CD4-positive, CD25-positive, alpha-beta regulatory T cell (primary cell): ENCODE data around the gene TSSK6. TPM values are rescaled to one million over a fixed set of nuclear protein-coding genes. Genes with fewer than 3 reads are reported as not detected.
"Not testable (repeated sequence)": the region's sequence is repeated elsewhere in the genome, so short reads cannot be mapped to it uniquely, and the experiment has no call there.

Experiments used
- ATAC-seq, 2 donors: fragments of 150-1000 bp; cut with Tn5 transposase; one replicate each; pipeline ENCODE4 v1.10.0; 2021; ENCODE audit warnings: low read depth in 2 of 2, moderate number of reproducible peaks in 2 of 2, moderate library complexity in 1 of 2
- DNase-seq, 3 donors: peaks; one replicate each; pipeline versions ENCODE4 v3.0.0 to v3.0.0-alpha.2; 2012 to 2022; ENCODE audit warnings: mixed read lengths in 1 of 3
- H3K27ac ChIP-seq: one replicate; pipeline ENCODE4 v1.7.0; 2013; ENCODE audit warnings: mild to moderate bottlenecking, low read length; ENCODE audit not compliant: insufficient read depth, poor library complexity, severe bottlenecking
- H3K27me3 ChIP-seq: one replicate; pipeline ENCODE4 v1.7.0; 2013; ENCODE audit warnings: low read length; ENCODE audit not compliant: control insufficient read depth, insufficient read depth
- H3K36me3 ChIP-seq: one replicate; pipeline ENCODE4 v1.7.0; 2013; ENCODE audit warnings: mild to moderate bottlenecking, low read length, moderate library complexity; ENCODE audit not compliant: control insufficient read depth, insufficient read depth
- H3K4me1 ChIP-seq: 2 replicates; pipeline ENCODE4 v1.7.0; 2013; ENCODE audit warnings: mild to moderate bottlenecking, low read length; ENCODE audit not compliant: insufficient read depth, control insufficient read depth, poor library complexity, severe bottlenecking
- H3K4me3 ChIP-seq: one replicate; pipeline ENCODE4 v1.7.0; 2013; ENCODE audit warnings: low read depth, mild to moderate bottlenecking, low read length, moderate library complexity
- H3K9me3 ChIP-seq, 2 experiments: 1 replicate in 1 of 2; 2 replicates in 1 of 2; pipeline ENCODE4 v1.7.0; 2013; ENCODE audit warnings: low read length in 2 of 2, mild to moderate bottlenecking in 1 of 2, moderate library complexity in 1 of 2; ENCODE audit not compliant: control insufficient read depth in 2 of 2
- H3K27ac Mint-ChIP-seq, 3 donors: one replicate each; pipeline ENCODE4 v1.8.0; 2020 to 2022; ENCODE audit warnings: mild to moderate bottlenecking in 3 of 3, mixed read lengths in 3 of 3, moderate library complexity in 2 of 3
- H3K27me3 Mint-ChIP-seq: one replicate; pipeline ENCODE4 v1.8.0; 2022; ENCODE audit warnings: mild to moderate bottlenecking, mixed read lengths
- H3K36me3 Mint-ChIP-seq: one replicate; pipeline ENCODE4 v1.8.0; 2020; ENCODE audit warnings: mixed read lengths
- H3K4me1 Mint-ChIP-seq, 4 donors: one replicate each; pipeline ENCODE4 v1.8.0; 2020 to 2022; ENCODE audit warnings: mixed read lengths in 4 of 4, mild to moderate bottlenecking in 1 of 4
- H3K4me3 Mint-ChIP-seq, 4 donors: one replicate each; pipeline ENCODE4 v1.8.0; 2020 to 2022; ENCODE audit warnings: mild to moderate bottlenecking in 4 of 4, mixed read lengths in 4 of 4, moderate library complexity in 3 of 4
- H3K9me3 Mint-ChIP-seq, 7 donors: one replicate each; pipeline ENCODE4 v1.8.0; 2020 to 2022; ENCODE audit warnings: mixed read lengths in 7 of 7, mild to moderate bottlenecking in 3 of 7, moderate library complexity in 2 of 7
- polyA plus RNA-seq, 4 donors: library from polyadenylated mRNA; unstranded; fragments of 300-500 nt; fragmentation: Illumina TruSeq; gene quantifications; one replicate each; pipeline ENCODE4 v1.2.3, GENCODE V29; 2021
- total RNA-seq: library from RNA; stranded (reverse); gene quantifications from one replicate; pipeline ENCODE4 v1.2.3, GENCODE V29; 2022

TSSK6 gene
- total and polyA plus RNA-seq, 5 donors from 2014 or later, result 1.6 to 6.2 (median 2.0) TPM

- H3K4me3 Mint-ChIP-seq, result peak overlapping the region; percentile 38 to 72 (median 61)
Measured at GRCh38 chr19:19472106-19472505, 43.2 kb downstream of the TSSK6 start.

GRCh38 chr19:19471682-19472081 is 43.7 kb downstream of the TSSK6 start:
- peak overlapping the region; percentile 38 to 72 (median 61) for H3K4me3 Mint-ChIP-seq
- H3K27ac Mint-ChIP-seq, result peak overlapping the region; percentile 78 to 94 (median 90)
- Histone ChIP-seq H3K4me1 (peaks cover 46% of the 10 kb centered on the region), H3K4me3 (peak overlapping the region; percentile 26), H3K9me3 (peaks cover 16 to 18% of the 10 kb centered on the region in 2 experiments), H3K36me3 (peaks cover 32% of the 10 kb centered on the region), H3K27me3 (no peaks in the 10 kb centered on the region), H3K27ac (no peak overlapping the region)
- H3K4me1 Mint-ChIP-seq, result peaks cover 18 to 72% (median 53%) of the 10 kb centered on the region in 4 donors
- H3K27me3 Mint-ChIP-seq, result no peaks in the 10 kb centered on the region
- peaks cover 44% of the 10 kb centered on the region for H3K36me3 Mint-ChIP-seq
- DNase-seq (no peak), ATAC-seq (no peak)
- H3K9me3 Mint-ChIP-seq, result peaks cover 0 to 20% (median 6%) of the 10 kb centered on the region in 7 donors

More at GRCh38 chr19:19472106-19472505, 43.2 kb downstream of the TSSK6 start:
- Histone ChIP-seq H3K9me3 (peaks cover 16 to 18% of the 10 kb centered on the region in 2 experiments), H3K4me3 (peak overlapping the region; percentile 26), H3K4me1 (peaks cover 50% of the 10 kb centered on the region), H3K36me3 (peaks cover 30% of the 10 kb centered on the region)
- ATAC-seq (peak in 1 of 2 donors; percentile 21), DNase-seq (peak in 1 of 3 donors; percentile 61)
- not testable (repeated sequence) for H3K27ac ChIP-seq, H3K27me3 Mint-ChIP-seq, H3K27me3 ChIP-seq
- peaks cover 43% of the 10 kb centered on the region for H3K36me3 Mint-ChIP-seq
- peaks cover 0 to 16% (median 6%) of the 10 kb centered on the region in 7 donors for H3K9me3 Mint-ChIP-seq
- peaks cover 22 to 76% (median 58%) of the 10 kb centered on the region in 4 donors for H3K4me1 Mint-ChIP-seq
- peak overlapping the region; percentile 78 to 94 (median 90) for H3K27ac Mint-ChIP-seq

GRCh38 chr19:19470579-19470978 is 44.8 kb downstream of the TSSK6 start:
- DNase-seq (no peak), ATAC-seq (no peak)
- Mint-ChIP-seq H3K27ac (peak overlapping the region in 2 of 3 donors; percentile 74 to 80), H3K4me1 (peaks cover 15 to 71% (median 53%) of the 10 kb centered on the region in 4 donors), H3K27me3 (no peaks in the 10 kb centered on the region), H3K4me3 (no peak overlapping the region), H3K36me3 (peaks cover 54% of the 10 kb centered on the region), H3K9me3 (peaks cover 0 to 20% (median 6%) of the 10 kb centered on the region in 7 donors)
- peaks cover 35% of the 10 kb centered on the region for H3K4me1 ChIP-seq
- H3K27ac ChIP-seq, result peak overlapping the region; percentile 17
- H3K36me3 ChIP-seq, result peaks cover 44% of the 10 kb centered on the region
- no peaks in the 10 kb centered on the region for H3K27me3 ChIP-seq
- H3K4me3 ChIP-seq, result no peak overlapping the region
- peaks cover 16 to 18% of the 10 kb centered on the region in 2 experiments for H3K9me3 ChIP-seq

DNA sequence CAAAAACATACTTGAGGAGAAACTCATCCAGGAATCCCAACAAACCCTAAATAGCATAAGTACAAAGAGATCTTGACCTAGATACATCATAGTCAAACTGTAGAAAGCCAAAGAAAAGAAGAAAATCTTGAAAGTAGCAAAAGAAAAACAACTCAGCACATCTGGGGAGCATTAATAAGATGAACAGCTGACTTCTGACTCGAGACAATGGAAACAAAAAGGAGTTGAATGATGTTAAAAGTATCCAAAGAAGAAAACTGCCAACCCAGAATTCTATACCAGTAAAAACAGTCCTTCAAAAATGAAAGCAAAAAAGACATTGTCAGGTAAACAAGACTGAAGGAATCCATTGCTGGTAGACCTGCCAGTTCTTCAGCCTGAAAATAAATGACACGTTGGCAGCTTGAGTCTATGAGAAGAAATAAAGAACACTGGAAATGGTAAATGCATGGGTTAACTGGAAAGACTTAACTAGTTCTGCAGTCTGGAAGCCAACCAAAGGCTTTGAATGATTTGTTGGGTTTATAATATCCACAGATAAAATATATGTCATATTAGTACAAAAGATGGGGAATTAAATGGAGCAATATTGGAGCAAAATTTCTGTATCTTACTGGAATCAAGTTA is 46.8 kb downstream of the TSSK6 start:
- H3K36me3 Mint-ChIP-seq, result peaks cover 47% of the 10 kb centered on the region
- peaks cover 0 to 20% (median 6%) of the 10 kb centered on the region in 7 donors for H3K9me3 Mint-ChIP-seq
- peak overlapping the region in 1 of 4 donors; percentile 7 for H3K4me3 Mint-ChIP-seq
- no peaks in the 10 kb centered on the region for H3K27me3 ChIP-seq
- peaks cover 10 to 66% (median 43%) of the 10 kb centered on the region in 4 donors for H3K4me1 Mint-ChIP-seq
- H3K27me3 Mint-ChIP-seq, result no peaks in the 10 kb centered on the region
- H3K4me1 ChIP-seq, result peaks cover 17% of the 10 kb centered on the region
- H3K36me3 ChIP-seq, result peaks cover 44% of the 10 kb centered on the region
- DNase-seq (no peak), ATAC-seq (no peak)
- H3K27ac ChIP-seq, result peak overlapping the region; percentile 6
- H3K4me3 ChIP-seq, result no peak overlapping the region
- H3K9me3 ChIP-seq, result peaks cover 16 to 18% of the 10 kb centered on the region in 2 experiments
- peak overlapping the region; percentile 20 to 75 (median 44) for H3K27ac Mint-ChIP-seq

DNA sequence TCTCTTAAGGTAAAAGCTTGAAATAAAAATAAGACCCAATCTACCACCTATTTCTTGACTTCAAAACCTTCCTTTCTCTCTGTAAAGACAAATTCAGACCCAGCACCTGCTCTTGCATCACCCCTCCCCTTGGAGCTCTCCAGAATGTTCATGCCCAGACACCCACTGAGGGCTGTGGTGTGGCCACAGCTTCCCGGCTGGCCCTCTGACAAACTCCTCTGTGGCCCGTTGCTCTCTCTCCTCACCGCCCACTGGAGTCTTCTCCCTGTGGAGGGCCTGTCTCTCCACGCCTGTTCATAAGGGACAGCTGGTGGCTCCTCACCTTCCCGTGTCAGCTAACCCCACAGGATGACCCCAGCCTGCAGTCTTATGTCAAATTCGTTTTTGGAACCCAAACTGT is 49.1 kb downstream of the TSSK6 start:
- no peak overlapping the region for H3K4me3 ChIP-seq
- ATAC-seq, result no peak
- H3K27me3 ChIP-seq, result no peaks in the 10 kb centered on the region
- H3K9me3 ChIP-seq, result peaks cover 16 to 18% of the 10 kb centered on the region in 2 experiments
- H3K27ac ChIP-seq, result no peak overlapping the region
- H3K4me1 ChIP-seq, result peaks cover 26% of the 10 kb centered on the region
- Mint-ChIP-seq H3K27ac (peak overlapping the region in 2 of 3 donors; percentile 24 to 85), H3K36me3 (peaks cover 43% of the 10 kb centered on the region), H3K9me3 (peaks cover 0 to 20% (median 6%) of the 10 kb centered on the region in 7 donors), H3K4me1 (peaks cover 12 to 64% (median 35%) of the 10 kb centered on the region in 4 donors), H3K27me3 (no peaks in the 10 kb centered on the region), H3K4me3 (peak overlapping the region in 3 of 4 donors; percentile 43 to 79 (median 61))
- H3K36me3 ChIP-seq, result peaks cover 38% of the 10 kb centered on the region
- DNase-seq, result no peak

- peaks cover 39% of the 10 kb centered on the region for H3K36me3 Mint-ChIP-seq
- Histone ChIP-seq H3K27ac (no peak overlapping the region), H3K9me3 (peaks cover 16 to 18% of the 10 kb centered on the region in 2 experiments), H3K4me1 (peaks cover 31% of the 10 kb centered on the region), H3K27me3 (no peaks in the 10 kb centered on the region), H3K4me3 (no peak overlapping the region), H3K36me3 (peaks cover 38% of the 10 kb centered on the region)
- peak overlapping the region in 2 of 3 donors; percentile 23 to 85 for H3K27ac Mint-ChIP-seq
- ATAC-seq (no peak), DNase-seq (no peak)
- peak overlapping the region in 1 of 4 donors; percentile 79 for H3K4me3 Mint-ChIP-seq
- H3K4me1 Mint-ChIP-seq, result peaks cover 17 to 64% (median 37%) of the 10 kb centered on the region in 4 donors
- peaks cover 0 to 20% (median 6%) of the 10 kb centered on the region in 7 donors for H3K9me3 Mint-ChIP-seq
- H3K27me3 Mint-ChIP-seq, result no peaks in the 10 kb centered on the region
Measured at GRCh38 chr19:19465436-19466070, 49.8 kb downstream of the TSSK6 start.

GRCh38 chr19:19464339-19465098 is 50.8 kb downstream of the TSSK6 start:
- Mint-ChIP-seq H3K4me3 (peak overlapping the region in 1 of 4 donors; percentile 28), H3K9me3 (peaks cover 0 to 20% (median 4%) of the 10 kb centered on the region in 7 donors), H3K27ac (peak overlapping the region in 2 of 3 donors; percentile 69 to 80), H3K36me3 (peaks cover 36% of the 10 kb centered on the region), H3K27me3 (no peaks in the 10 kb centered on the region), H3K4me1 (peaks cover 17 to 67% (median 43%) of the 10 kb centered on the region in 4 donors)
- no peaks in the 10 kb centered on the region for H3K27me3 ChIP-seq
- no peak overlapping the region for H3K4me3 ChIP-seq
- peaks cover 42% of the 10 kb centered on the region for H3K4me1 ChIP-seq
- peaks cover 36% of the 10 kb centered on the region for H3K36me3 ChIP-seq
- no peak overlapping the region for H3K27ac ChIP-seq
- no peak for ATAC-seq
- H3K9me3 ChIP-seq, result peaks cover 16 to 18% of the 10 kb centered on the region in 2 experiments
- DNase-seq, result no peak
